Pancreas (tissue), 8 donors: ENCODE results near the gene GOLGA8B. TPM values are rescaled to one million over a fixed set of nuclear protein-coding genes. Genes with fewer than 3 reads are reported as not detected.

Experiments used
- polyA plus RNA-seq, 2 donors: library from polyadenylated mRNA; stranded (reverse); fragments of 200-250 nt; gene quantifications; one replicate each; pipeline ENCODE4 v1.2.3, GENCODE V29; 2013
- total RNA-seq, 6 donors: library from RNA; stranded (reverse); fragmentation: NEBNext Ultra II Directional in 4 of 6; extraction: Animal tissue kit (Norgen Biotek cat#: 25700) in 4 of 6; gene quantifications; one replicate each; pipeline versions ENCODE4 v1.2.1 to v1.2.4, GENCODE V29; 2021 to 2023
- donor health status: healthy with polysubstance abuse.
- donor health status: DM: no; HTN: no; CAD: no; lungs with moderate emphysema.
- donor health status: DM: no; HTN: no; CAD: no.
- donor health status: Bipolar disorder and iron deficiency.
- donor health status: DM: yes; HTN: yes; CAD: no.
- donor health status: DM: no; HTN: no; CAD: no.
- donor health status: DM: no; HTN: no; CAD: no.
- donor health status: DM: yes; HTN: yes; CAD: no.

The GOLGA8B gene
- total and polyA plus RNA-seq, 8 donors: 77.7 to 529 (median 130) TPM

Other genes starting within 250 kb of the GOLGA8B start
- 10 to 100 TPM in 1 of 6 donors, 1 to 10 TPM in 5; 2.5 to 13.1 (median 6.4) TPM for gene SLC12A6, start 245.9 kb downstream of the GOLGA8B start, total RNA-seq
- gene SLC12A6, start 245.9 kb downstream of the GOLGA8B start, polyA plus RNA-seq: 1 to 10 TPM; 2.8 to 5.9 TPM
- gene NOP10, start 240.5 kb downstream of the GOLGA8B start, total RNA-seq: 10 to 100 TPM; 23.9 to 53.6 (median 33.8) TPM
- gene NOP10, start 240.5 kb downstream of the GOLGA8B start, polyA plus RNA-seq: 10 to 100 TPM; 73.4 to 87.9 TPM
- gene NUTM1, start 240.3 kb downstream of the GOLGA8B start, total RNA-seq: not detected
- gene NUTM1, start 240.3 kb downstream of the GOLGA8B start, polyA plus RNA-seq: not detected
- gene LPCAT4, start 216.5 kb downstream of the GOLGA8B start, total RNA-seq: 10 to 100 TPM in 5 of 6 donors, 1 to 10 TPM in 1; 9.7 to 23.5 (median 13.7) TPM
- gene LPCAT4, start 216.5 kb downstream of the GOLGA8B start, polyA plus RNA-seq: 10 to 100 TPM; 29.3 to 34.6 TPM
- gene GOLGA8A, start 145.8 kb downstream of the GOLGA8B start, total RNA-seq: 10 to 100 TPM in 5 of 6 donors, 1 to 10 TPM in 1; 6.2 to 99.6 (median 77.1) TPM
- 100 to 1,000 TPM; 114 to 155 TPM for gene GOLGA8A, start 145.8 kb downstream of the GOLGA8B start, polyA plus RNA-seq
- gene GJD2, start 171.3 kb upstream of the GOLGA8B start, total RNA-seq: 1 to 10 TPM in 5 of 6 donors, under 1 TPM in 1; 0.88 to 4.3 (median 2.3) TPM
- 10 to 100 TPM in 1 of 2 donors, 1 to 10 TPM in 1; 5.2 to 25.5 TPM for gene GJD2, start 171.3 kb upstream of the GOLGA8B start, polyA plus RNA-seq
- gene ACTC1, start 211.9 kb upstream of the GOLGA8B start, total RNA-seq: 1 to 10 TPM in 1 of 6 donors, under 1 TPM in 3, not detected in 2; 0.13 to 5.2 (median 0.34) TPM
- gene ACTC1, start 211.9 kb upstream of the GOLGA8B start, polyA plus RNA-seq: 1 to 10 TPM; 1.6 to 2.6 TPM